SU-DHL-6 (cell line): ENCODE measurements around the gene ATP10D.

Experiments
- H2AFZ ChIP-seq: fragments of 200-600 bp; sonication (generic); 2 replicates; pipeline ENCODE4 v1.6.1; 2014; ENCODE audit warnings: low read depth, mild to moderate bottlenecking, moderate library complexity, mixed read lengths, antibody characterized with exemption, low read length; ENCODE audit not compliant: severe bottlenecking
- H3F3A ChIP-seq: fragments of 200-600 bp; shearing (Covaris generic); 2 replicates; pipeline ENCODE4 v1.6.0; 2016; ENCODE audit warnings: antibody characterized with exemption, mild to moderate bottlenecking; ENCODE audit not compliant: insufficient read depth
- H3K27ac ChIP-seq: fragments of 200-600 bp; sonication (generic); 2 replicates; pipeline ENCODE4 v1.5.1; 2016; ENCODE audit warnings: low read depth, mild to moderate bottlenecking, low read length, moderate library complexity, mixed read lengths
- H3K27me3 ChIP-seq: fragments of 200-600 bp; sonication (generic), shearing (Covaris generic); 2 replicates; pipeline ENCODE4 v1.6.0; 2014; ENCODE audit warnings: mild to moderate bottlenecking, low read length
- H3K36me3 ChIP-seq: fragments of 200-600 bp; sonication (generic); 2 replicates; pipeline ENCODE4 v1.6.1; 2014; ENCODE audit warnings: mild to moderate bottlenecking, low read length, mixed read lengths
- H3K4me2 ChIP-seq: fragments of 300-600, 200-600 bp; shearing (Covaris generic), sonication (generic); 2 replicates; pipeline ENCODE4 v1.6.0; 2014; ENCODE audit warnings: low read length, low read depth, mild to moderate bottlenecking; ENCODE audit not compliant: poor library complexity, severe bottlenecking
- H3K4me3 ChIP-seq: fragments of 200-600 bp; sonication (generic); 2 replicates; pipeline ENCODE4 v1.5.1; 2014; ENCODE audit warnings: antibody characterized with exemption, low read length, mild to moderate bottlenecking, mixed read lengths; ENCODE audit not compliant: insufficient read depth, poor library complexity, severe bottlenecking
- H3K79me2 ChIP-seq: fragments of 200-600 bp; sonication (generic); 2 replicates; pipeline ENCODE4 v1.6.1; 2014; ENCODE audit warnings: mild to moderate bottlenecking, low read length, moderate library complexity; ENCODE audit not compliant: insufficient read depth
- H3K9ac ChIP-seq: fragments of 200-600 bp; sonication (generic); 2 replicates; pipeline ENCODE4 v1.7.0; 2014; ENCODE audit warnings: mild to moderate bottlenecking, low read length
- H3K9me2 ChIP-seq: fragments of 200-600 bp; sonication (generic); replicated peaks from 2 replicates; pipeline ENCODE4 v1.6.1; 2014; ENCODE audit warnings: low read length; ENCODE audit not compliant: insufficient read depth
- H3K9me3 ChIP-seq: fragments of 200-600 bp; sonication (generic); 2 replicates; pipeline ENCODE4 v1.6.1; 2014; ENCODE audit warnings: low read length, mixed read lengths; ENCODE audit not compliant: insufficient read depth
- H4K20me1 ChIP-seq: fragments of 200-600 bp; sonication (generic); 2 replicates; pipeline ENCODE4 v1.6.1; 2014; ENCODE audit warnings: low read depth, mild to moderate bottlenecking, antibody characterized with exemption, low read length, moderate library complexity, mixed read lengths
- CTCF ChIP-seq: fragments of 200-600 bp; sonication (generic); IDR thresholded peaks from one replicate; pipeline ENCODE4 v1.5.1; 2017; ENCODE audit warnings: antibody characterized with exemption, mild to moderate bottlenecking, low read length, moderate library complexity; ENCODE audit not compliant: insufficient read depth, poor library complexity, severe bottlenecking
- EZH2phosphoT487 ChIP-seq: fragments of 200-600 bp; sonication (generic), shearing (Covaris generic); conservative IDR thresholded peaks from 2 replicates; pipeline ENCODE4 v1.6.1; 2018; ENCODE audit warnings: mild to moderate bottlenecking, antibody characterized with exemption, low read length, moderate library complexity, mixed read lengths

The ATP10D gene

GRCh38 chr4:47612116-47613023, 127.3 kb downstream of the ATP10D start:
- no peak overlapping the region for H2AFZ ChIP-seq
- H3K4me2 ChIP-seq = no peak overlapping the region
- H3K9ac ChIP-seq = no peak overlapping the region
- H3K9me2 ChIP-seq = no peaks in the 10 kb centered on the region
- H3K27me3 ChIP-seq = no peaks in the 10 kb centered on the region
- no peaks in the 10 kb centered on the region for H3K36me3 ChIP-seq
- H4K20me1 ChIP-seq = no peaks in the 10 kb centered on the region
- no peak for TF ChIP-seq CTCF
- TF ChIP-seq EZH2phosphoT487 = no peak
- no peaks in the 10 kb centered on the region for H3K79me2 ChIP-seq
- no peak overlapping the region for H3K4me3 ChIP-seq
- H3F3A ChIP-seq = no peaks in the 10 kb centered on the region
- no peaks in the 10 kb centered on the region for H3K9me3 ChIP-seq
- H3K27ac ChIP-seq = no peak overlapping the region

GRCh38 chr4:47615385-47615784, 130.3 kb downstream of the ATP10D start:
- Histone ChIP-seq H2AFZ (no peak overlapping the region), H3K9me3 (no peaks in the 10 kb centered on the region), H3K9ac (no peak overlapping the region), H3K36me3 (no peaks in the 10 kb centered on the region), H3K79me2 (no peaks in the 10 kb centered on the region), H3K27me3 (no peaks in the 10 kb centered on the region), H3K27ac (no peak overlapping the region), H4K20me1 (no peaks in the 10 kb centered on the region), H3F3A (no peaks in the 10 kb centered on the region), H3K9me2 (no peaks in the 10 kb centered on the region), H3K4me3 (no peak overlapping the region), H3K4me2 (no peak overlapping the region)
- TF ChIP-seq EZH2phosphoT487 = no peak
- TF ChIP-seq CTCF = no peak

DNA sequence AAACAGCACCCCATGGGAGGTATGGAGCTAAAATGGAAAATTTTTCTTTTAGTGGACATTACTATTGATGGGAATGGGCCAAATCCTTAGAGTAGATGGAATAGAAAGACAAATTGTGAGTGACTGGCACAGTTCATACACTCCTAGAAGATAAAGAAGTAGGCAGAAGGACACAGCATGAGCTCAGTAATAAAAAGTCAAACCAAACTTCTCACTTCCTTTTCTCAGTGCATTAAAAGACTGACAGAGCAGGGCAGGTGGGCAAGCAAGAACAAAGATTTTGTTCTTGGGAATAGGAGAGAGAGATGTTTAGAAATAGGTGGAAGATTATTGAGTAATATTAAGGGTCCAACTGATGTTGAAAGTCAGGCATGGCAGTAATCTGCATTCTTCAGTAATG, 132.5 kb downstream of the ATP10D start:
- H4K20me1 ChIP-seq = no peaks in the 10 kb centered on the region

More for the DNA sequence above, 132.5 kb downstream of the ATP10D start:
- Histone ChIP-seq H3K27me3 (no peaks in the 10 kb centered on the region), H3K36me3 (no peaks in the 10 kb centered on the region), H3F3A (no peaks in the 10 kb centered on the region), H3K79me2 (no peaks in the 10 kb centered on the region), H2AFZ (no peak overlapping the region), H3K9me3 (no peaks in the 10 kb centered on the region), H3K9me2 (no peaks in the 10 kb centered on the region), H3K4me3 (no peak overlapping the region), H3K27ac (no peak overlapping the region), H3K4me2 (no peak overlapping the region), H3K9ac (no peak overlapping the region)
- TF ChIP-seq EZH2phosphoT487 = no peak
- TF ChIP-seq CTCF = no peak
